Tibial artery (tissue), 4 donors: ENCODE measurements around the gene RELT.

Experiments used
- DNase-seq, 2 donors: peaks; one replicate each; pipeline ENCODE4 v3.0.0-alpha.2; 2019
- H3K27ac ChIP-seq, 2 donors: fragments of 200-600 bp; sonication (generic) in 1 of 2; 1 replicate in 1 of 2; 2 replicates in 1 of 2; pipeline ENCODE4 v1.5.1; 2018 to 2019; ENCODE audit warnings: mild to moderate bottlenecking in 1 of 2
- H3K27me3 ChIP-seq, 2 donors: fragments of 200-600 bp; sonication (generic) in 1 of 2; one replicate each; pipeline versions ENCODE4 v1.5.1 to v1.6.0; 2016 to 2019
- H3K36me3 ChIP-seq, 3 donors: fragments of 200-600 bp; sonication (generic) in 2 of 3; one replicate each; pipeline ENCODE4 v1.5.1; 2016 to 2019; ENCODE audit warnings: mild to moderate bottlenecking in 2 of 3
- H3K4me1 ChIP-seq, 4 donors: fragments of 200-600 bp; sonication (generic) in 2 of 4; 1 replicate in 3 of 4; 2 replicates in 1 of 4; pipeline ENCODE4 v1.5.1; 2016 to 2019
- H3K4me3 ChIP-seq, 2 donors: fragments of 200-600 bp; sonication (generic) in 1 of 2; 1 replicate in 1 of 2; 2 replicates in 1 of 2; pipeline ENCODE4 v1.5.1; 2018 to 2019; ENCODE audit warnings: mild to moderate bottlenecking in 2 of 2
- H3K9me3 ChIP-seq, 3 donors: fragments of 200-600 bp; sonication (generic) in 1 of 3; one replicate each; pipeline ENCODE4 v1.5.1; 2016 to 2019
- intact Hi-C: fragments of 100-400 bp; cut with DNase I; formaldehyde crosslinking; loops from one replicate; pipeline ENCODE4 v1.15.0; 2023; ENCODE audit warnings: low total_unique reads
- TF ChIP-seq, protein P1 (sequence below), 2 experiments: fragments of 200-600 bp in 1 of 2; fragments of 450-650 bp in 1 of 2; IDR thresholded peaks; one replicate each; pipeline ENCODE4 v1.5.1; 2017 to 2019; ENCODE audit warnings: antibody characterized with exemption in 2 of 2, mild to moderate bottlenecking in 1 of 2, moderate library complexity in 1 of 2

RELT gene

GRCh38 chr11:73338279-73338678 lies 37.9 kb upstream of the RELT start:
- H3K4me3 ChIP-seq: no peak overlapping the region
- intact Hi-C loops: loop anchor here (5.0 kb wide), 1 partner anchor 41 kb away; no protein-coding TSS in a partner anchor
- H3K36me3 ChIP-seq: peaks cover 0 to 6% (median 0%) of the 10 kb centered on the region in 3 donors
- H3K9me3 ChIP-seq: no peaks in the 10 kb centered on the region
- peaks cover 0 to 99% (median 74%) of the 10 kb centered on the region in 4 donors for H3K4me1 ChIP-seq
- TF ChIP-seq, protein P1, sequence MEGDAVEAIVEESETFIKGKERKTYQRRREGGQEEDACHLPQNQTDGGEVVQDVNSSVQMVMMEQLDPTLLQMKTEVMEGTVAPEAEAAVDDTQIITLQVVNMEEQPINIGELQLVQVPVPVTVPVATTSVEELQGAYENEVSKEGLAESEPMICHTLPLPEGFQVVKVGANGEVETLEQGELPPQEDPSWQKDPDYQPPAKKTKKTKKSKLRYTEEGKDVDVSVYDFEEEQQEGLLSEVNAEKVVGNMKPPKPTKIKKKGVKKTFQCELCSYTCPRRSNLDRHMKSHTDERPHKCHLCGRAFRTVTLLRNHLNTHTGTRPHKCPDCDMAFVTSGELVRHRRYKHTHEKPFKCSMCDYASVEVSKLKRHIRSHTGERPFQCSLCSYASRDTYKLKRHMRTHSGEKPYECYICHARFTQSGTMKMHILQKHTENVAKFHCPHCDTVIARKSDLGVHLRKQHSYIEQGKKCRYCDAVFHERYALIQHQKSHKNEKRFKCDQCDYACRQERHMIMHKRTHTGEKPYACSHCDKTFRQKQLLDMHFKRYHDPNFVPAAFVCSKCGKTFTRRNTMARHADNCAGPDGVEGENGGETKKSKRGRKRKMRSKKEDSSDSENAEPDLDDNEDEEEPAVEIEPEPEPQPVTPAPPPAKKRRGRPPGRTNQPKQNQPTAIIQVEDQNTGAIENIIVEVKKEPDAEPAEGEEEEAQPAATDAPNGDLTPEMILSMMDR (IDR thresholded peaks at IDR 0.05): no peak
- peak overlapping the region; percentile 37 to 52 for H3K27ac ChIP-seq
- H3K27me3 ChIP-seq: no peaks in the 10 kb centered on the region
- no peak for DNase-seq

GRCh38 chr11:73340164-73340563 lies 36.0 kb upstream of the RELT start:
- H3K9me3 ChIP-seq: no peaks in the 10 kb centered on the region
- no peak for DNase-seq
- H3K36me3 ChIP-seq: peaks cover 0 to 6% (median 0%) of the 10 kb centered on the region in 3 donors
- H3K4me3 ChIP-seq: no peak overlapping the region
- TF ChIP-seq, protein P1 (IDR thresholded peaks at IDR 0.05): no peak
- intact Hi-C loops: no loop called here
- H3K27me3 ChIP-seq: no peaks in the 10 kb centered on the region
- H3K4me1 ChIP-seq: peaks cover 0 to 99% (median 74%) of the 10 kb centered on the region in 4 donors
- H3K27ac ChIP-seq: peak overlapping the region in 1 of 2 donors; percentile 13

DNA sequence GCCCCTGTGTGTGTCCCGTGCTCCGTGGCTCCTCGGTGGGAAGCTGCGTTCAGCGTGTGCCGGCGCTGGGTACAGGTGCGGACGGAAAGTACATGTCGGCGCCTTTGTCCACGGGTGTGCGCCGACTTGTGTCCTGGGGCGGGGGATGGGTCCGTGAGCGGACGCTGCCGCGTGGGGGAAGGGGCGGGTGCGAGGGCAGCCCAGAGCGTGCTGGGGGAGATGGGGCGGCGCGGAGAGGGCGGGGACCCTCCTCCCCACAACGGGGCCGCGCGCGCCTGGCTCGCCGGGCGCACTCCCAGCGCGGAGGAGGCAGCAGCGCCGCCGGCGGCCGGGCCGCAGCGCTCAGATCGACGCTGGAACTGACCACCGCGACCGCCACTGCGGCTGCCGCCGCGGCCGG lies 33.6 kb upstream of the RELT start:
- H3K27ac ChIP-seq: peak overlapping the region; percentile 72 to 78
- H3K36me3 ChIP-seq: peaks cover 0 to 11% (median 3%) of the 10 kb centered on the region in 3 donors
- peak overlapping the region; percentile 44 to 50 for H3K4me3 ChIP-seq
- intact Hi-C loops: no loop called here
- no peak for DNase-seq
- H3K27me3 ChIP-seq: no peaks in the 10 kb centered on the region
- H3K9me3 ChIP-seq: no peaks in the 10 kb centered on the region
- peaks cover 0 to 99% (median 76%) of the 10 kb centered on the region in 4 donors for H3K4me1 ChIP-seq
- TF ChIP-seq, protein P1 (IDR thresholded peaks at IDR 0.05): no peak

GRCh38 chr11:73343076-73343873 lies 32.9 kb upstream of the RELT start:
- Histone ChIP-seq H3K36me3 (peaks cover 5 to 18% (median 10%) of the 10 kb centered on the region in 3 donors), H3K27me3 (no peaks in the 10 kb centered on the region), H3K27ac (peak overlapping the region; percentile 72 to 78), H3K4me1 (peaks cover 0 to 92% (median 69%) of the 10 kb centered on the region in 4 donors), H3K9me3 (no peaks in the 10 kb centered on the region), H3K4me3 (peak overlapping the region; percentile 44 to 50)
- DNase-seq: no peak
- TF ChIP-seq, protein P1 (IDR thresholded peaks at IDR 0.05): no peak
- intact Hi-C loops: no loop called here

- H3K4me3 ChIP-seq: peak overlapping the region; percentile 44 to 50
- TF ChIP-seq, protein P1 (IDR thresholded peaks at IDR 0.05): no peak
- intact Hi-C loops: no loop called here
- peaks cover 0 to 91% (median 67%) of the 10 kb centered on the region in 4 donors for H3K4me1 ChIP-seq
- peaks cover 5 to 26% (median 19%) of the 10 kb centered on the region in 3 donors for H3K36me3 ChIP-seq
- H3K27me3 ChIP-seq: no peaks in the 10 kb centered on the region
- DNase-seq: peak in 1 of 2 donors; percentile 89
- no peaks in the 10 kb centered on the region for H3K9me3 ChIP-seq
- H3K27ac ChIP-seq: peak overlapping the region; percentile 72 to 78
Measured at GRCh38 chr11:73344191-73344607, 32.0 kb upstream of the RELT start.
